CD4-positive, alpha-beta T cell treated with Interleukin-1 beta for 1 hour (primary cell): ENCODE results near the gene TIMM10.
"Not testable (repeated sequence)": the region's sequence is repeated elsewhere in the genome, so short reads cannot be mapped to it uniquely, and the experiment has no call there.

Experiments
- DNase-seq, 2 donors: peaks; one replicate each; pipeline ENCODE4 v3.0.0-alpha.2; 2020 to 2022

TIMM10 gene

DNA sequence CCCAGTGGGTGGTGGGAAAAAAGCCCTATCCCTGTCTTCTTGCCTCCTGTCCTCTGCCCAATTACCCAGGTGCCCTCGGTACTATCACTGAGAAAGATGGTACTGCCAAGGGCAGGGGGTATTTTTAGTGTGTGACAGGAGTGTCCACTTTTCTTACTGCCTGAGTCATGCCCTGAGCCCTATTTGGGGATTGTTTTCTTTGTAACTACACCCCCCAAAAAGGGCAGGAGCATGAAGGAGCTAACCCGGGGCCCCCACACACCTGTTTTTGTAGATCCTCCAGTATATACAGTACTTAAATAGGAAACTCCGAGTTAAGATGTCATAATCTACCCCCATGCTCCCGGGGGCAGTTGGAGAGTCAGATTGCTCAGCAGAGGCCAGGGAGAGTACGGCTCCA lies 10.6 kb upstream of the TIMM10 start:
- DNase-seq: no peak

DNA sequence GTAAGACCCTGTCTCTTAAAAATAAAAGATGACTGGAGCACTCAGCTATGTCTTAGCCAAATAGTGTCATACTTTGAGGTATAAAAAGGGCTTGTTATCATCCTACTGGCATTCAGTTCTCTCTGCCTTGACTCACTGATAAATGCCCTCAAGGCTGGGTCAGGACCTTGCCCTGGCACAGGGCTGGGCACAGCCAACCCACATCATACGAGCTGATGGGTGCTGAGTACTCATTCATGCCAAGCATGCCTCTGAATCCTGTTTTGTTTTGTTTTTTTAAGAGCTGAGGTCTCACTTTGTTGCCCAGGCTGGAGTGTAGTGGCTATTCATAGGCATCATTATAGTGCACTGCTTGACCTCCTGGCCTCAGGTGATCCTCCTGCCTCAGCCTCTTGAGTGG lies 8.8 kb upstream of the TIMM10 start:
- no peak for DNase-seq

DNA sequence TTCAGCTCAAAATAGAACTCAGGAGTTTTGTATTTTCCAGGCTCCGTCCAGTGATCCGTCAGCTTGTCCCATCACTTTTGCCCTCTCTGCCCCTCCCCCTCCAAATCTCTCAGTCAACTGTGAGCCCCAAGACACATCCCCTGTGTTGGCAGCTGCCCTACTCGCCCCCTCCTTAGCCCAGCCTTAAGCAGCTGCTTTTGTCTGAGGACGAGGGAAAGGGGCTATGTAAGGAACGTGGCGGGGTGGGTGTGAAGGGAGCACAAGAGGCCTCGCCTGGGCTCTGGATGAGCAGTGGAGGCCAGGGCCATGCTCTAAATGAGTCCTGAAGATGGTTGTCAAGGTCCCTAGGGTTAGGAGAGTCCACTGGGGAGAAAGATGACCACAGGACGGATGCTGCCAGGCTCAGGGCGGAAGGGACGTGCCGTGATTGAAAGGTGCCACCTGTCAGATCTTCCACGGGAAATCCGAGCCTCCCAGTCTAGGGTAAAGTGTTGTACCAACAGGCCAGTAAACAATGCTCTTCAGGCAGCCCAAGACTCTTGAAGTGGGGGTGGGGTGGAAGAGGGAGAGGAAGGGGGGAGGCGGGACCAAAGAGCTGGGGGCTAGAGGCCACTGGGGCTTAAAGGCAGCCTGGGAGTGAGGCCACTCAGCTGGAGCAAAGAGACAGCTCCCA lies 6.5 kb upstream of the TIMM10 start, which contains the start of gene SMTNL1:
Gene SMTNL1, plus strand, starts transcription at position 649 of the 673 bp plus-strand sequence. CDS start 5,048 bp downstream, outside the sequence.
- DNase-seq: no peak

DNA sequence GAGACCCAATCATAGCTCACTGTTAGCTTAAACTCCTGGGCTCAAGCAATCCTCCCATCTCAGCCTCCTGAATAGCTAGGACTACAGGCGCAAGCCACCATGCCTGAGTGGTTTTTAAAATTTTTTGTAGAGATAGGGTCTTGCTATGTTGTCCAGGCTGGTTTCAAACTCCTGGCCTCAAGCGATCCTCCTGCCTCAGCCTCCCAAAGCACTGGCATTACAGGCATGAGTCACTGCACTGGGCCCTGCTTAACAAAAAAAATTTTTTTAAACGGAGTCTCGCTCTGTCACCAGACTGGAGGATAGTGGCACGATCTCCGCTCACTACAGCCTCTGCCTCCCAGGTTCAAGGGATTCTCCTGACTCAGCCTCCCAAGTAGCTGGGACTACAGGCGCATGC lies 3.9 kb upstream of the TIMM10 start:
- DNase-seq: not testable (repeated sequence)

DNA sequence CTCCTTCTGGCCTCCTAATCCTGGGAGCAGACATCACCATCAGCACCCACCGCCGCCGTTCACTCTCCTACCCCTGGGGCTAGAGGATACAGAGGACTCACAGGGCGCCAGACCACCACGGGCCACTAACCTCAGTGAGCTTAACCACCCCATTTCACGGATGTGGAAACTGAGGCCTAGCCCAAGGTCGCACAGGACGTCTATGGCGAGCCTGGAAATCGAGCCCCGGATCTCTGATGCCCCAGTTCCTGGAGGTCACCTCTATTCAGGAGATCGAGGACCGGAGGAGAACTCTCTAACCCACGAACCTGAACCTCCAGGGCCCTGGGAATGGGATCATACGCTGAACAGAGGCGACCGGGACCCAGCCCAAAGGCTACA lies 349 bp downstream of the TIMM10 start:
- no peak for DNase-seq

DNA sequence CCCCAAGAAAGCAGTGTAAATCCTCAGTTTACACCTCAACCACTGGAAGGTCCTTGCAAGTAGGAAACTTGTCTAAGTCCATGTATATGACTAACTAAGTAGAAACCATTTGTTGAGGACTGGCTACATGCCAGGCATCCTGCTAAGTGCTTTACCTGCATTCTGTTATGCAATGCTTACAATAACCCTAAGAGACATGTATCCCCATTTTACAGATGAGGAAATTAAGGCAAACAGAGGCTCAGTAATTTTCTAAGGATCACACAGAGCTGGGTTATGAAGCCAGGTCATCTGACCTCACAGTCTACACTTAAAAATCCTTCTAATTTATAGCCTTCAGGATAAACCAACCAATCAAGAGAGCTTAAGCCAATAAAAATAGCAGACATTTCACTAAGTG lies 1.5 kb downstream of the TIMM10 start:
- no peak for DNase-seq

DNA sequence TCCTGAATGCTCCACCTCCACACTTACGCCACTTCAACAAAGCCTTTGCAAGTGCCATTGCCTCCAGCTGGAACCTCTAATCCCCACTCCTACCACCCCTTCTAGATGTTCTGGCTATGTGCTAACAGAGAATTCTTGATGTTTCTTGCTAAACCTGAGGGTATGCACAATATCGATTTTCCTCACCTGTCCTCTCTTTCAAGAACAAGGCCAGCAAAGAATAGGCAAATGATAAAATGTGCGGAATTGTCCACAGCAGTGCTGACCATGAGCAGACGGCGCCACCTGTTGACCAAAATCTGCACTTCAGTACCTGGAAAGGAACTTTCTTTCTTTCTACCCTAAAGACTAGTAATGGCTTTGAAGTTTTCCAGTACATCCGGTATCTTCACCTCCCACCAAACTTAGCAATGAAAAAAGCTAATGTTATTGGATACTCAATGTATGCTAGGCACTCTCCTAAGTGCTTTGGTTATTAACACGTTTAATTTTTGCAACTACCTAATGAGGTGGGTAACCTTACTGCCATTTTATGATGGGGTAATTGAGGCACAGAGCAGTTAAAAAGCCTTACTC lies 3.4 kb downstream of the TIMM10 start:
- DNase-seq: peak; percentile 63 to 76

DNA sequence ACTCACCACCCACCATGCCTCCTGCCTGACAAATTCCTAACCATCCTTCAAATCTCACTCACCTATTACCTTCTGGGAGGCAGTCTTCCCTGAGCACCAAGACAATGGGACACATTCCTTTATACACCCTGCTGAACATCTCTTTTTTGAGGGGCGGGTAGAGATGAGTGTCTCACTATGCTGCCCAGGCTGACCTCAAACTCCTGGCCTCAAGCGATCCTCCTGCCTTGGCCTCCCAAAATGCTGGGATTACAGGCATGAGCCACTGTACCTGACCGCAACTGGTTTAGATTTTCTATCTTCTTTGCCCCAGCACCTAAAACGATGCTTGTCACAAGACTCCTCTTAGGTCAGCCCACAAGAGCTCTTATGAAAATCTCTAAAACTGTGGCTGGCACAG lies 7.1 kb downstream of the TIMM10 start:
- no peak for DNase-seq

DNA sequence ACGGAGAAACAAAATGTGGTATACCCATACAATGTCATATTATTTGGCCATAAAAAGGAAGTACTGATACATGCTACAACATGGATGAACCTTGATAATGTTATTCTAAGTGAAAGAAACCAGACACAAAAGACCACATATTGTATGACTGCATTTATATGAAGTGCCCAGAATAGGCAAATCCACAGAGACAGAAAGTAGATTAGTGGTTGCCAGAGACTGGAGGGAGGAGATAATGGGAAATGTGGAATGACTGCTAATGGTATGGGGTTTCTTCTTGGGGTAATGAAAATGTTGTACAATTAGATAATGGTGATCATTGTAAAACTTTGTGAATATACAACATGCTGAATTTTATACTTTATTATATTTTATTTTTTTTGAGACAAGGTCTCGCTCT lies 9.4 kb downstream of the TIMM10 start:
- no peak for DNase-seq

DNA sequence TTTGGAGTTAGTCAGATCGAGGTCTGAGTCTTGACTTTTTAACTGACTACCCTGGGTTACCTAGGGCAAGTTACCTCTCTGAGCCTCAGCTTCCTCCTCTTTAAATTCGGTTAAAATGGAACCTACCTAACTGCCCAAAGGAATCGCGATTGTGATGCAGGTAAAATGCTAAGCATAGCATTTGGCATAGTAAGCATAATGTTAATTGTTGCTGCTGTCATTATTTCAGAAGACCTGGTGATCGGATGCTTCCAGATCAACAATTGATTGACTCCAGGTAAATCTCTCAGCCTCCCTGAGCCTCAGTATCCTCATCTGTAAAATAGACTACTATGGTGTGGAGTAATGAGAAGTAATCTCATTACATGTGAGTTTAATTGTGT lies 14.5 kb downstream of the TIMM10 start:
- DNase-seq: no peak

DNA sequence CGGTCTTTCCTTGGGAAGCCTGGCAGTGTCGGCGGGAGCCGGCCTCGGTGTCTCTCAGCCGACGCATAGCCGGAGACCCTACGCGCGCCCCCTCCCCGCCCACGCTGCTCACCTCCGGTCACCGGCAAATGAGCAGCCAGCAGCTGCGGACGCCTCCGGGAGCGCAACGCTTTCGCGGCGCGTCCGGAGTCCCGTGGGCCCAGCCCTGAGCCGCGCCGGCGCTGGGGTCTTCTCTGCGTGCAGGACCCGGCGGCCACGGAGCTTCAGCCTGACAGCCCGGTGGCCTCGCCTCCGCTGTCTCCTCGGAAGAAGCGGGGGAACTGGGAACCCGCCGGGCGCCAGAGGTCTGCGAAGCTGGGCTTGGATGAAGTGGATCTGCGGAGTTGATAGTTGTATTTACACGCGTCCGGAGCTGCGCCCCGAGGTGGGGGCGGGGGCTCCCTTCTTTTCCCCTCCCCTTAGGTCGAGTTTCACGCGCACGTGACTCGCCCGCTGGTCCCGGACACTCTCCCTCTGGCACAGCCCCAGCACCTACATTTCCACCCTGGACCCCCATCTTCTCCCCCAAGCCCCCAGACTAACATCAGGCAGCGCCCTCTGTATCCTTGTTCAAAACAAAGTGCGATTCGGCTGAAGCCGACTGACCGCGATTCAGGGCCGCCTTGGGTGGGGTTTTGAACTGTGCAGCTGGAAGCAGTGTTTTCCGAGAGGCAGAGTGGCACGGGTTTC lies 15.1 kb downstream of the TIMM10 start, which contains the start of gene SLC43A1:
Gene SLC43A1, minus strand, starts transcription at position 371 of the 729 bp plus-strand sequence. CDS start 1,591 bp downstream, outside the sequence.
- no peak for DNase-seq

DNA sequence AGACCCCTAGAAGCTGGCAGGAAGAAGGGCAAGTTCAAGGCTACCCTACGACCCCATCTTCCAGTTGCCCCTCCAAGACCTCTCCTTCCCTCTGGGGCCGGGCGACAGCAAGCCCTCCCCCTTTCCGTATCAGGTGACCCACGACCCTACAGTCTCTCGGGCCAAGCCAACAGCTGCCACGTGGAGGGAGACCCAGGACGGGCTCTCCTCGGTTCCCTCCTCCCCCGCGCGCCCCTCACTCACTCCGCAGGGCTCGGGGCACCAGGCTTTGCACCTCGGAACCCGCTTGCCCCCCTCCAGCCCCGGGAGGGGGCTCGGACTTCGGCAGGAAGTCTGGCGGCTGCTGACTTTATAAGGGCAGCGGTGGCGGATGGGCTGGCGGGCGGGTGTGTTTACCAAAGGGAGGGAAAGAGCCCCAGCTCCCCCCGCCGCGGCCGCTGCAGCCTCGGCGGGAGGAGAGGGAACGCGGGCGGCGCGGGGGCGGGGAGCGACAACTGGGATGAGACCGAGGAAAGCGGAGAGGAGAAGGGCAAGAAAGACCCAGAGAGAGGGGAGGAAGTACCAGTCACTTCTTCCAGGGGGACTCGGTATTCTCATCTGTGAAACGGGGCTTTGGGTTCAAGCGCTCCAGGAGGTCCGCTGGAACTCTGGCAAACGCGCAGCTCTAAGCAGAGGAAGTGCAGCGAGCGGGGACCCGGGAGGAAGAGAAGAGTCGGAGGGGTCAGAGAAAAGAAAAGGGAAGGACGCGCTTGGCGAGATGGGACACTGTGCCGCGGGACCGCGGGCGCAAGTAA lies 15.8 kb downstream of the TIMM10 start:
- DNase-seq: peak; percentile 38 to 42

DNA sequence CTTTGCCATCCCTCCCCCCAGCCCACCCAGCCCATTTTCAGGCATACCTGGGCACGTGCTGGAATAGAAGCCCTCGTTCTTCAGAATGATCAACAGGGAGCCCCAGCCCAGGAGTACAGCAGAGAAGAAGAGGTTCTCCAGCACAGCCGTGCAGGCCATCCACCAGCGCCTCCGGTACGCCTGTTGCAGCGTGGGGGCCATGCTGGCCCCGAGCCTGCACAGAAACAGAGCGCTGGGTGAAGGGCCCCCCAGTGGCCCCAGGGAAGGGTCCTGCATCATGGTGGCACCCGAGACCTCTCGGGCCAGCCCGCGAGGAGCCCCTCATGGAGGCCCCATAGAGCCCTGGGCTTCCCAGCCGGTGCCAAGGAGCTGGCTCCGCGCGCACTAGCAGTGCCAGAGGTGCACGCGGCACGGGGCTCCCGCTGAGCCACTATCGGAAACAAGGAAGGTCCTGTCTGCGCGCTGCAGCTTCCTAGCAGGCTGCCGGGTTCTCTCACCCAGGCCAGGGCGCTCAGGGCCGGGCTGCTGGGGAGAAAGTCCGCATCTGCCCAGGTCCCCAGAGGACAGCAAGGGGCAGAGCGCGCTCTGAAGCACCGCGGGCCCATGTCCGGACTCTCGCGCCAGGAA lies 16.5 kb downstream of the TIMM10 start:
- DNase-seq: peak in 1 of 2 donors; percentile 25

DNA sequence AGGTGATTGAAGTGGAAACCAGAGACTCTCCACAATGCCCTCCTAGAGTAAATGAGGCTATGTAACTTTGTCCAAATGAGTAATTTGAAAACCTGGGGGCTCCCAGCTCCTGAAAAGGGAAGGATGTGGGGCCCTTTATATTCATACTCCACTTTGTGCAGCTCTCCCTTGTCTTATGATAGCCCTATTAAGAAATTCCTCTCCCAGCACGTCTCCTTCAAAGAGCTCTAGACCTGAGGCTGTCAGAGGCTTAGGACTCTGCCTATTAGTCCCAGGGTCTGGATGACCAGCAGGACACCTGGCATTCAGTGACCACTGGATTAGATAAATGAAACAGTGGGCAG lies 17.1 kb downstream of the TIMM10 start:
- DNase-seq: no peak

DNA sequence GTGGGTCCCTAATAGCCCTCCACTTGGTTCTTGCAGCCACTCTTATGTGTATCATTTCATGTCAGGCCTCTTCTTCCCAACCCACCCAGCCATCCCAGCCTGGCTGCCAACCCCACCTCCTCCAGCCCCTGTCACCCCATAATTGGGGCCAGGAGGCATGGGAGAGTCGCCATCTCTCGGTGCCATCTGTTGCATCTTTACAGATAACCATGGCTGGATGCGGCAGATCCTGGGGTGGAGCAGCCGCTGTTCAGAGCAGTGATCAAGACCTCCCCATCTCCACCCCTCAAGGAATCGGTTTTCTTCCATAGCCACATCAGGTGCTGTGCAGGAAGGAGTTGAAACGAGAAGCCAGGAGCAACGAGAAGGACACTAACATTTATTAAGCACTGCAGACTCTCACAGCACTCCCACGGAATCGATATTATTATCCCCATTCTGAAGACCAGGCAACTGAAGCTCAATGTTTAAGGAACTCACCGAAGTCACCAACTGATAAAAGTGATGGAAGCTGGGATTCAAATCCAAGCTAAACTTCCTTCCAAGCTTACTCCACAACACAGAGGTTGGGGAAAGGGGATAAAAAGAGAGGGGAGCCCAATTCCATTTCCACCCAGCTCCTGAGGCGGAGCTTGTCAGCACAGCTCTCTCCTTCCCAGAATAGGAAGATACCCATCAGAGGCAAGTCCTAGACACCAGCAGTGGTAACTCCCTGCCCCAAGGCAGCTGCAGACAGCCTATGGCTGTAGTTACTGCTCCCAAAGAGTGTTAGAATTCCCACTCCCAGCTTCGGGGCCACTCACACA lies 17.7 kb downstream of the TIMM10 start:
- DNase-seq: no peak

DNA sequence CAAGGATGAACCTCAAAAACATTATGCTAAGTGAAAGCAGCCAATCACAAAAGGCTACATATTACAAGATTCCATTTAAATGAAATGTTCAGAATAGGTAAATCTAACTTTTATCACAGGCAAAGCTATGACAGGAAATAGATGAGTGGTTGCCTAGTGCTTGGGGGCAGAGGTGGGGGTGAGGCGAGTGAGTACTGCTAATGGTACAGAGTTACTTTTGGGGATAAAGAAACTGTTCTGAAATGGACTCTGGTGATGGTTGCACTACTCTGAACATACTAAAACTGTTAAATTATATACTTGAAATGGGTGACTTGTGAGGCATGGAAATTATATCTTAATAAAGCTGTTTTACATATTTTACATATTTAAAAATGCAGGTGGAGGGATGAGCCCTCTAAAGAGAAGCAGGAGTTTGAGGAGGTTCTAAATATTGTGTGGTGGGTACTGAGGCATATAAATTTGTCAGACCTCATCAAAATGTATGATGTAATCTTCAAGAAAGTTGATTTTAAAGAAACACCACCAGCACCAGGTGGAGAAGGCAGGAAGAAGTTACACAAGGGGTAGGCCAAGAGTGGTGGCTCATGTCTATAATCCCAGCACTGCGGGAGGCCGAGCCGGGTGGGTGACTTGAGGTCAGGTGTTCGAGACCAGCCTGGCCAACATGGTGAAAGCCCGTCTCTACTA lies 18.7 kb downstream of the TIMM10 start:
- DNase-seq: no peak

DNA sequence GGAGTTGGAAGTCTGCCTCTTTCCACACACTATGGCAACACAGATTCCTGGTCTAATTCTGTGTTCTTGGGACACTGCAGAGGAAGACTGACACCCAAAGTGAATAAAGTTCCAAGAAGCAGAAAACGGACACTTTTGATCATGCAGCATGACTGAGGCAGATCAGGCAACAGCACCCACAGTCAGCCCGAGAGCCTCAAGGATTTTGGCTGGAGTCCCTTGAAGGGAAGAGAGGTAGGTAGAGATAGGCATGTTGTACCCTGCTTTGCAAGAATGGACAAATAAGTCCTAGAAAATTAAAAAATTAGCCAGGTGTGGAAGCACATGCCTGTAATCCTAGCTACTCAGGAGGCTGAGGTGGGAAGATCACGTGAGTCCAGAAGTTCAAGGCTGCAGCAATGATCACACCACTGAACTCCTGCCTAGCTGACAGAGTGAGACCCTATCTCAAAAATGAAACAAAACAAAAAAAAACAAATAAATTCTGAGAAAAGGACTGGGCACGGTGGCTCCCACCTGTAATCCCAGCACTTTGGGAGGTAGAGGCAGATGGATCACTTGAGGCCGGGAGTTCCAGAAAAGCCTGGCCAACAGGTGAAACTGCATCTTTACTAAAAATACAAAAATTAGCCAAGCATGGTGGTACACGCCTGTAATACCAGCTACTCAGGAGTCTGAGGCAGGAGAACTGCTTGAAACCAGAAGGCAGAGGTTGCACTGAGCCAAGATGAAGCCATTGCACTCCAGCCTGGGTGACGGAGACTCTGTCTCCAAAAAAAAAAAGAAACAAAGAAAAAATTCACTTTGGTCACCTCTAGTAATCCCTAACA lies 22.0 kb downstream of the TIMM10 start:
- no peak for DNase-seq

DNA sequence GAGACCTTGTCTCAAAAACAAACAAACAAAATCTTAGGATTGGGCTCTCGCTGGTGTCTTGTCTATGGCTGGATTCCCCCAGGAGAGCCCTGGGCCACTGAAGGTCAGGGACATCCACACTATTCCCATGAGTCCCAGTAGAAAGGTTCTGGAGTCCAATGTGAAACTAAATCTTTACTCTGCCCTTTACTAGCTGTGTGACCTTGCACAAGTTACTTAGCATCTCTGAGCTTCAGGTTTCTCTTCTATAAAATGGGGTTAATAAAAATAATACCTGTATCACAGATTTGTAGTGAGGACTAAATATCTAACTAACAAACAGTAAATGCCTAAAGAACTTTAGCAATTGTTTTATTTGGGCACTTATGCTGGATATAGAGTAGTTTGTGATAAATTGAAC lies 24.0 kb downstream of the TIMM10 start:
- no peak for DNase-seq

DNA sequence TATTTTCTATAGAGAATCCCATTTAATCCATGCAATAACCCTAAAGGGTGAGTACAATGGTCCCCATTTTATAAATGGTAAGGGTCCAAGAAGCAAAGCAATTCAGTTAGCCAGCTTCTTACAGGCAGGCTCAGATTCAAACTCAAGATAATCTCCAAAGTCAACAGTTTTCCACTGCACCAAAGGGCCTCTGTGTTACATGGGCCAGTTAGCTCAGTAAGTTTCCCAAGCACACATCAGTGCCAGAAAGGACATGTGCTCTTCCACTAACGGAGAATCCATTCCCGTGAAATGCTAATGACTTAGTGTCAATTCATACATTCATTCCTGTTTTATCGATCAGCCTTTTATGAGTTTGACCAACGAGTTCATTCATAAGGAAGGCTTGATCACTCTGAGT lies 26.0 kb downstream of the TIMM10 start:
- no peak for DNase-seq

DNA sequence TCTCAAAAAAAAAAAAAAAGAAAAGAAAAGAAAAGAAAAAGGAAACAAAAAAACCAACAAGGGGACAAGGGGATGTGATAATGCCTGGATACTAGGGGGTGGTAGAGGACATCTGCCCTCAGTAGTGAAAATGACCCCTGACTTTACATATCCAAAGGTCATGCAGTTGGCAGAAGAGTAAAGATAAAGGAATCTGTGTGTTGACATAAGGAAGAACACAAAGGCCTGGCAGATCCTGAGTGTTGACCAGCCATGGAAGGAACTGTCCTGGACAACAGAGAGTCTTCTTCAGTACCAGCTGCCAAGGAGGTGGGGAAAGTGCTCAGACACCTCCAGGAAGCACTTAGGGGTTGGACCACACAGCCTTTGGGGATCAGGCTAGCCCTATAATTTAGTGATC lies 27.7 kb downstream of the TIMM10 start:
- no peak for DNase-seq

DNA sequence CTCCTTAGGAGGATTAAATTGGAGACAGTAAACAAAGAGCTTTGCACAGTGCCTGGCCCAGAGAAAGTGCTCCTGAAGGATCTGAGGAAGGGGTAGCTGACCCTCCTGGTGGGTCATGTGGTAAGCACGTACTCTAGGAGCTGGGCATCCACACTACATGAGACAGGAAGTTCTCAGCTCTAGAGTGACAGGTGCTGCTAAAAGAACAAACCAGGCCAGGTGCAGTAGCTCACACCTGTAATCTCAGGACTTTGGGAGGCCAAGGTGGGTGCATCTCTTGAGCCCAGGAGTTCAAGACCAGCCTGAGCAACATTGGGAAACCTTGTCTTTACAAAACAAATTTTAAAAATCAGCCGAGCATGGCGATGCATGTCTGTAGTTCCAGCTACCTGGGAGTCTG lies 28.2 kb downstream of the TIMM10 start:
- no peak for DNase-seq
